Measurements from ENCODE around the gene TSPO. TPM values are rescaled to one million over a fixed set of nuclear protein-coding genes. Genes with fewer than 3 reads are reported as not detected.

Gene TSPO
- total RNA-seq, 6 experiments from 2014 or later, result 325 to 442 (median 361) TPM

DNA sequence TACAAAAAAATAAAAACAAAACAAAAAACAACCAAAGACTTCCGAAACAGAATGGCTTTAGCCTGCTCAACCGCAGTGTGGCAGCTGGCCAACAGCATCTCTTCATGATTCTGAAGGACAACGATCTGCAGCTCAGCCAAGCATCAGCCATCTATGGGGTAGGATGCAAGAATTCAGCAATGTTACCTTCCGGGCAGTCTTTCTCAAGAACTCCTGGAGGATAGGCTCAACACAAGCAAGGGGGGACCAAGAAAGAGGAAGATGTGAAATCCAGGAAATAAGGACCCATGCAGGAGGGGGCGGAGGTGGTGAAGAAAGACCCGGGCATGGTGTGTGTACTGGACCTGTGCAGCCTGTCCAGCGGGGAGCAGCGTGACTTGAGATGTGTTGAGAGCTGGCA, 3.5 kb upstream of the TSPO start:
- Mint-ChIP-seq H3K27ac (no peak overlapping the region), H3K36me3 (ENCODE audit: low read depth) (no peaks in the 10 kb centered on the region; the same call in 1 of the 2 replicates), H3K9me3 (no peaks in the 10 kb centered on the region), H3K4me1 (ENCODE audit: low read depth) (peaks cover 12% of the 10 kb centered on the region), H3K27me3 (ENCODE audit: insufficient read depth) (peaks cover 3% of the 10 kb centered on the region), H3K4me3 (no peak overlapping the region)
- no peak for DNase-seq
- TF ChIP-seq, protein P1, sequence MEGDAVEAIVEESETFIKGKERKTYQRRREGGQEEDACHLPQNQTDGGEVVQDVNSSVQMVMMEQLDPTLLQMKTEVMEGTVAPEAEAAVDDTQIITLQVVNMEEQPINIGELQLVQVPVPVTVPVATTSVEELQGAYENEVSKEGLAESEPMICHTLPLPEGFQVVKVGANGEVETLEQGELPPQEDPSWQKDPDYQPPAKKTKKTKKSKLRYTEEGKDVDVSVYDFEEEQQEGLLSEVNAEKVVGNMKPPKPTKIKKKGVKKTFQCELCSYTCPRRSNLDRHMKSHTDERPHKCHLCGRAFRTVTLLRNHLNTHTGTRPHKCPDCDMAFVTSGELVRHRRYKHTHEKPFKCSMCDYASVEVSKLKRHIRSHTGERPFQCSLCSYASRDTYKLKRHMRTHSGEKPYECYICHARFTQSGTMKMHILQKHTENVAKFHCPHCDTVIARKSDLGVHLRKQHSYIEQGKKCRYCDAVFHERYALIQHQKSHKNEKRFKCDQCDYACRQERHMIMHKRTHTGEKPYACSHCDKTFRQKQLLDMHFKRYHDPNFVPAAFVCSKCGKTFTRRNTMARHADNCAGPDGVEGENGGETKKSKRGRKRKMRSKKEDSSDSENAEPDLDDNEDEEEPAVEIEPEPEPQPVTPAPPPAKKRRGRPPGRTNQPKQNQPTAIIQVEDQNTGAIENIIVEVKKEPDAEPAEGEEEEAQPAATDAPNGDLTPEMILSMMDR (IDR thresholded peaks at IDR 0.05), result no peak

DNA sequence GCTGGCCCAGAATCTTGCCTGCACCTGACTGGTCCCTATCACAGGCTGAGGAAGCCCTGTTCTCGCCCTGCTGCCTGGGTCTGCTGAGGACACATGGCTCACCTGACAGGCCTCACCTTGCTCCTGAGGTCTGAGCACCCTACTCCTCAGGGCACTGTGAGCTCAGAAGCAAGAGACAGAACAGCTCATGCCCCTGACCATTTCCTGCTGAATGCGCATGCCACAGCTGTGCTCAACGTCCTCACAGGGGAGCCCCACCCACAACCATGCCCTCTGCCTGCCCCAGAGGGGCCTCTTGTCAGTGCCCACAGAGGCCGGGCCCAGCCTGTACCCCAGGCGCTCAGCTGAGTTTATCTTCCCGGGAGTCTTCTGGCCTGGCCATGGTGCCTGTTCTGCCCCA, 2.8 kb upstream of the TSPO start:
- no peak overlapping the region for H3K4me3 Mint-ChIP-seq
- peaks cover 13% of the 10 kb centered on the region for H3K4me1 Mint-ChIP-seq (ENCODE audit: low read depth)
- H3K27ac Mint-ChIP-seq, result no peak overlapping the region
- no peaks in the 10 kb centered on the region; the same call in 1 of the 2 replicates for H3K36me3 Mint-ChIP-seq (ENCODE audit: low read depth)
- H3K9me3 Mint-ChIP-seq, result no peaks in the 10 kb centered on the region
- peaks cover 3% of the 10 kb centered on the region for H3K27me3 Mint-ChIP-seq (ENCODE audit: insufficient read depth)
- TF ChIP-seq, protein P1 (IDR thresholded peaks at IDR 0.05), result no peak
- no peak for DNase-seq

DNA sequence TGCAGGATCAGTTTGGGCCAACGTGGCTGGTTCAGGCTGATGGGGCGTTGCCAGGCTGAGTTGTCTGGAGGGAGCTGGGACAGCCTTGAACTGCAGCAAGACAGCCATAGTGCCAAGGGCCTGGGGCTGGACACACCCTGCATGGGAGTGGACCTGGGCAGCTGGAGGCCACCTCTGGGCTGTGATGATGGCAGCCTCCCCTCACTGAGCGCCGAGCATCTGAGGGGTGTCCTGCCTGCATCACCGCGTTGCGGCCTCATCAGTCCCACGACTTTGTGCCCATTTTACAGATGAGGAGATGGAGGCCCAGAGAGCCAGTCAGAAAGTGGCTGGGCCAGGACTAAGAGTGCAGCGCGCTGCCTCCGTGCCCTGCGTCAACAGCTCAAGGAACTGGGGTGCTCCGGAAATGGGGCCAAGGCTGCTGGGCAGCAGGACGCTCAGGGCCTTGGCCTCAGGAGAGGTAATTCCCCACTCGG, 590 bp upstream of the TSPO start:
- no peaks in the 10 kb centered on the region for H3K9me3 Mint-ChIP-seq
- H3K27ac Mint-ChIP-seq, result peak overlapping the region; percentile 78
- H3K27me3 Mint-ChIP-seq (ENCODE audit: insufficient read depth), result peaks cover 3% of the 10 kb centered on the region

DNA sequence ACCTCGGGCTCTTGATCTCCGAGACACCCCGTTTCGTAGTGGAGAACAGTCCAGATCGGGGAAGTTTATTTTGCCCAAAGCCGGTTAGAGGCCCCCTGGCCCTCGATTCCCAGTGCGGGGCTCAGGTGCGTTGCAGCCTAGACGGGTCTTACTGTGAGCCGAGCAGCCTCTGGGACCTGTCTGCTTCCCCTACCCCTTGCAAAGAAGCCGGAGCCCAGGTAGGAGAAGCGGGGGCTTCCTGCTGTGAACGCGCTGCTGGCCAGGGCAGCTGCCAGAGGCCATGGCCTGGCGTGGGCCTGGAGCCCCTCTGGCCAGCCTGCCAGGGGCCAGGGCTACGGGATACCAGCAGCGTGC, 621 bp downstream of the TSPO start:
- TF ChIP-seq, protein P1 (IDR thresholded peaks at IDR 0.05), result no peak
- Mint-ChIP-seq H3K4me3 (peak overlapping the region; percentile 92), H3K4me1 (ENCODE audit: low read depth) (peaks cover 12% of the 10 kb centered on the region), H3K27me3 (ENCODE audit: insufficient read depth) (peaks cover 3% of the 10 kb centered on the region; the same call in 1 of the 2 replicates), H3K27ac (peak overlapping the region; percentile 79), H3K9me3 (no peaks in the 10 kb centered on the region), H3K36me3 (ENCODE audit: low read depth) (no peaks in the 10 kb centered on the region)
- DNase-seq, result no peak

More for the DNA sequence above, 590 bp upstream of the TSPO start:
- TF ChIP-seq, protein P1 (IDR thresholded peaks at IDR 0.05), result no peak
- peaks cover 12% of the 10 kb centered on the region for H3K4me1 Mint-ChIP-seq (ENCODE audit: low read depth)
- DNase-seq, result no peak
- H3K36me3 Mint-ChIP-seq (ENCODE audit: low read depth), result no peaks in the 10 kb centered on the region
- H3K4me3 Mint-ChIP-seq, result peak overlapping the region; percentile 92

DNA sequence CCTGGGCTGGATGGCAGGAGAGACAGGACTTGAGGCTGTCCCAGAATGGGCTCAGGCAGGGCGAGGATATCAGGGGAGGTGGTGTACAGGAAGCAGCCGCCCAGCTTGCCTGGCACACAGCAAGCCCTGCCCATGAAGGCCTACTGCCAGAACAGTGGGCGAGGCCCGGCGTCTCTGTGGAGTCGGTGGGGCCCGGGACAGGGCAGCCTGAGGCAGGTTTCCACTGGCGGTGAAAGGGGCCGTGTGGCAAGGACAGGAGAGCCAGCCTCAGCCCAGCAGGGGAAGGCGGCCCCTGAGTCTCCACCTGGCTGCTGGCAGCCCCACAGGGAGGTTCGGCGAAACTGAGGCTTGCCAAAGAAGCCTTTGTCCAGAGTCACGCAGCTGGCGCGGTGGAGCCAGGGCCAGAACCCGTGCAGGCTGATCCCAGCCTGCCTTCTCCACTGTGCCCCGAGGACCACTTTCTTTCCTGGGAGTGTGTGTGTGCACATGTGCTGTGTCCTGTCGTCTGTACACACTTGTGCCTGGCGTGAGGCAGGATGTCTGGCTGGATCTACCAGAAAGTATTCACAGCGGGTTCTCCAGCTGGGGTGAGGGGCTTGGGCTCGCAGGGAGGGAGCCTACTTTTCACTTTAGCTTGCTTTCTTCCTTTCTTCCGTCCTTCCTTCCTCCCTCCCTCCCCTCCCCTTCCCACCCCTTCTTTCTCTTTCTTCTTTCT, 1.2 kb downstream of the TSPO start:
- TF ChIP-seq, protein P1 (IDR thresholded peaks at IDR 0.05), result no peak
- peak; percentile 27 for DNase-seq
- H3K27ac Mint-ChIP-seq, result peak overlapping the region; percentile 79

More for the DNA sequence above, 1.2 kb downstream of the TSPO start:
- Mint-ChIP-seq H3K36me3 (ENCODE audit: low read depth) (no peaks in the 10 kb centered on the region), H3K4me3 (peak overlapping the region; percentile 92), H3K4me1 (ENCODE audit: low read depth) (peaks cover 12% of the 10 kb centered on the region), H3K9me3 (no peaks in the 10 kb centered on the region), H3K27me3 (ENCODE audit: insufficient read depth) (peaks cover 3% of the 10 kb centered on the region; the same call in 1 of the 2 replicates)
